ENCODE data around the gene LARP4B.

The LARP4B gene

GRCh38 chr10:846126-846685 is 85.3 kb downstream of the LARP4B start:
- TF ChIP-seq CTCF (IDR thresholded peaks at IDR 0.05; ENCODE audit: extremely low read depth, missing control alignments) = no peak
- DNase-seq (ENCODE audit: low spot score) = no peak

GRCh38 chr10:845526-845925 is 86.0 kb downstream of the LARP4B start:
- no peak for DNase-seq (ENCODE audit: low spot score)
- no peak for TF ChIP-seq CTCF (IDR thresholded peaks at IDR 0.05; ENCODE audit: extremely low read depth, missing control alignments)

- DNase-seq (ENCODE audit: low spot score) = no peak
- TF ChIP-seq CTCF (IDR thresholded peaks at IDR 0.05; ENCODE audit: extremely low read depth, missing control alignments) = no peak
Observed at GRCh38 chr10:844552-844951, 87.0 kb downstream of the LARP4B start.

GRCh38 chr10:843703-844102 is 87.8 kb downstream of the LARP4B start:
- no peak for DNase-seq (ENCODE audit: low spot score)
- no peak for TF ChIP-seq CTCF (IDR thresholded peaks at IDR 0.05; ENCODE audit: extremely low read depth, missing control alignments)

- no peak for TF ChIP-seq CTCF (IDR thresholded peaks at IDR 0.05; ENCODE audit: extremely low read depth, missing control alignments)
- DNase-seq (ENCODE audit: low spot score) = no peak
Observed at GRCh38 chr10:842795-843194, 88.7 kb downstream of the LARP4B start.

GRCh38 chr10:841535-841934 is 90.0 kb downstream of the LARP4B start:
- DNase-seq (ENCODE audit: low spot score) = no peak
- no peak for TF ChIP-seq CTCF (IDR thresholded peaks at IDR 0.05; ENCODE audit: extremely low read depth, missing control alignments)

GRCh38 chr10:839550-840205 is 91.8 kb downstream of the LARP4B start:
- TF ChIP-seq CTCF (IDR thresholded peaks at IDR 0.05; ENCODE audit: extremely low read depth, missing control alignments) = no peak
- no peak for DNase-seq (ENCODE audit: low spot score)
